ENCODE data around the gene GALR2.
"Not testable (repeated sequence)": the region's sequence is repeated elsewhere in the genome, so short reads cannot be mapped to it uniquely, and the experiment has no call there.

The GALR2 gene

DNA sequence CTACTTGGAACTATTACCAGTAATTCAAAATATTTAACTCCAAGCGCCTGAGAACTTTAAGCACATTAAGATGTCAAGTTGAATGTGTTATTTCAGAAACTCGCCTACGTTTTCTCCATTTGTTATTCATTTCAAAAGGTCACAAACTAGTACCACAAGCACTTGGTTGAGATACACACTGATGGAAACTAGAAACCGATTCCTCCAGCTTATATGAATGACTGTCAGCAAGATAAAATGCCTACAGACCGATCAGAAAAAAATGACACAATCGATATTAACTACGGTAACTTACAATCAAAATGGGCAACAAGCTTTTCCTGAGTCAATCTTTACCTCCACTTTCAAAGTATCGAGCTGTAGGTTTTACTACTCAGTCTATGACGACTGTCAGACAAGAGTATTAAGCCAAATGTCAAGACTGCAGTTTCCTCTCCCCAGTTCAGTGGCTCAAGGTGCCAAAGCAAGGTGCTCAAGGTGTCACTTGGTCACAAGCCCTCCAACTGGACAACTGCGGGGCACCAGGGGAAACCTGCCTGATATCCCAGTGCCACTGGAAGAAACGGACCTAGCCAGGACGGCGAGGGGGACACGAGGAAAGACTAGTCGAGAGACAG, 2.9 kb upstream of the GALR2 start:
- no peak for DNase-seq (ENCODE audit: low read depth)
- no peak for TF ChIP-seq CTCF (IDR thresholded peaks at IDR 0.05; ENCODE audit: control insufficient read depth, extremely low read depth, insufficient read depth)
- peak overlapping the region; percentile 100 for H3K4me3 ChIP-seq (ENCODE audit: low read depth, low read length)

GRCh38 chr17:76072148-76072858, 2.3 kb upstream of the GALR2 start, which contains the start of gene SRP68:
TSS of gene SRP68 (minus strand) at chr17:76072517. CDS start at chr17:76072491, 26 bp downstream.
- TF ChIP-seq CTCF (IDR thresholded peaks at IDR 0.05; ENCODE audit: control insufficient read depth, extremely low read depth, insufficient read depth), result no peak
- peak within 1 kb of the TSS; percentile 100 for H3K4me3 ChIP-seq (ENCODE audit: low read depth, low read length)
- peak; percentile 76 for DNase-seq (ENCODE audit: low read depth)

DNA sequence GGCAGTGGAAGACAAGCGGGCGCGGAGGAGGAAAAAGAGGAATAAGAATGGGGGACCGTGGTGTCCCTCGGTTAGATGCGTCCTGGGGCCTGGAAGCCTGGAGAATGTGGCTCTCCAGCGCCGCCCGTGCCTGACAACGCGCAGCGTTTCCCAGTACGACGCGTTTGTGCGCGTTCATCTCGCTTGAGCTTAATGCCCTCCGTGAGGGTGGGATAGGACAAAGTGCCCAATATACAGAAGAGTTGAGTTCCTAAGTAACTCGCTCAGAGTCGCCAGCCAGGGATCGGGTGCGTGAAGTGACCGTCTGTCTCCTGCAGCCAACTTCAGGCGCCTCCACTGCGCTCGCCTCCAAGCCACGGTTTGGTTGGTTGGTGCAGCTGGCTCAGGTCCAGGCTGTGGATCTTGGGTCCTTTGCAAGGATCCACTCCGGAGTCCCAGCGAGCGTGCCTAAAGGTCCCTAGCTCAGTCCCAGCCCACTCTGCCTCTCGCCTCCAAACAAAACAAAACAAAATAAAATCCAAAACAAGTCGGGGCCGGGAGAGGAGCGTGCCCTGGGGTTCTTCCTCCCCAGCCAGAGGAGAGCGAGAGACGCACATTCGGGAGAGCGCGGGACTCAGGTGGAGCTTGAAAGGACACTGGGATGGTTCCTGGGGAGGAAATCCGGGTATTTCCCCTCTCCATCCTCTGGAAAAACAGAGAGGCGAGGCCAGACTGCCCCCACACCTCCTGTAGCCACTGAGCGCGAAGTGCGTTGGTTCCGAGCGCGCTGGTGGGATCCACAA, 974 bp downstream of the GALR2 start:
- DNase-seq (ENCODE audit: low read depth), result no peak
- no peak overlapping the region for H3K4me3 ChIP-seq (ENCODE audit: low read depth, low read length)
- TF ChIP-seq CTCF (IDR thresholded peaks at IDR 0.05; ENCODE audit: control insufficient read depth, extremely low read depth, insufficient read depth), result peak; percentile 28; the same call in 1 of the 2 replicates

DNA sequence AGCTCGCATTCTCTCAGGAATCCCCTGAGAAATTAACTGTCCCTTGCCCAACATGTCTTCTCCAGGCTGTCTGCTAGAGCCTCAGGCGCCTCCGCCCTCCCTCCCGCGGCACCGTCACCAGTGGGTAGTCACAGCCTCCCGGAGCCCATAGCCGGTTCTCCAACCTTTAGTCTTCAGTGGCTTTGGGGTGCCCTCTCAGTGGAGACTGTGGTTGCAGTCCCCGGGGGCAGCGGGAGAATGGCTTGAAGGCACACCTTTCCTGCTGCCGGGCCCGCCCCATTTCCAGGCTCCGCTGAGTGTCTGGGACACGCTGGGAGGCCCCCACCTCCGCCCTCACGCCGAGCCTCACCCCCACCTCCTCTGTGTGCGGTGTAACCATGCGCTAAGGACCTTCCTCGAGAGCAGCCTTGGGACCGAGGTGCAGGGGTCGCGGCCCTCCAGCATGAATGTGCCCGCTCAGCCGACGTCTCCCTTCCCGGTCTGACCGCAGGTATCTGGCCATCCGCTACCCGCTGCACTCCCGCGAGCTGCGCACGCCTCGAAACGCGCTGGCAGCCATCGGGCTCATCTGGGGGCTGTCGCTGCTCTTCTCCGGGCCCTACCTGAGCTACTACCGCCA, 1.7 kb downstream of the GALR2 start:
- TF ChIP-seq CTCF (IDR thresholded peaks at IDR 0.05; ENCODE audit: control insufficient read depth, extremely low read depth, insufficient read depth), result no peak
- DNase-seq (ENCODE audit: low read depth), result no peak
- no peak overlapping the region for H3K4me3 ChIP-seq (ENCODE audit: low read depth, low read length)

GRCh38 chr17:76076765-76077583, 2.4 kb downstream of the GALR2 start:
- no peak overlapping the region for H3K4me3 ChIP-seq (ENCODE audit: low read depth, low read length)
- DNase-seq (ENCODE audit: low read depth), result no peak
- no peak for TF ChIP-seq CTCF (IDR thresholded peaks at IDR 0.05; ENCODE audit: control insufficient read depth, extremely low read depth, insufficient read depth)

GRCh38 chr17:76077584-76078110, 3.1 kb downstream of the GALR2 start:
- no peak for DNase-seq (ENCODE audit: low read depth)
- no peak overlapping the region for H3K4me3 ChIP-seq (ENCODE audit: low read depth, low read length)
- TF ChIP-seq CTCF (IDR thresholded peaks at IDR 0.05; ENCODE audit: control insufficient read depth, extremely low read depth, insufficient read depth), result no peak

DNA sequence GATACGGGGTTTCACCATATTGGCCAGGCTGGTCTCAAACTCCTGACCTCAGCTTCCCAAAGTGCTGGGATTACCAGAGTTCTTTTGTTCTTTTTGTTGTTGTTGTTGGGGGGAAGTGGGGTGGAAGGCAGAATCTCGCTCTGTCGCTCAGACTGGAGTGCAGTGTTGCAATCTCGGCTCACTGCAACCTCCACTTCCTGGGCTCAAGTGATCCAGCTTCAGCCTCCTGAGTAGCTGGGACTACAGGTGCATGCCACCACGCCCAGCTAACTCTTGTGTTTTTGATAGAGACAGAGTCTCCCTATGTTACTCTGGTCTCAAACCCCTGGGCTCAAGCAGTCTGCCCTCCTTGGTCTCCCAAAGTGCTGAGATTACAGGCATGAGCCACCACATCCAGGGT, 3.8 kb downstream of the GALR2 start:
- not testable (repeated sequence) for DNase-seq (ENCODE audit: low read depth); H3K4me3 ChIP-seq (ENCODE audit: low read depth, low read length)
